Mucosa of stomach (tissue), 1 donor: Measurements from ENCODE around the gene CENPC.
A peak's percentile ranks its signal among the peaks of the same experiment; 100 is the strongest.

ENCODE experiments used
- H3K27me3 ChIP-seq: one replicate; pipeline ENCODE4 v1.7.0; 2013; ENCODE audit warnings: mild to moderate bottlenecking, low read length; ENCODE audit not compliant: control insufficient read depth, insufficient read depth
- H3K36me3 ChIP-seq: one replicate; pipeline ENCODE4 v1.7.0; 2013; ENCODE audit warnings: low read length; ENCODE audit not compliant: control insufficient read depth, insufficient read depth
- H3K4me1 ChIP-seq: one replicate; pipeline ENCODE4 v1.7.0; 2013; ENCODE audit warnings: mild to moderate bottlenecking, low read length; ENCODE audit not compliant: control insufficient read depth, insufficient read depth
- H3K4me3 ChIP-seq: one replicate; pipeline ENCODE4 v1.7.0; 2013; ENCODE audit warnings: low read length
- H3K9ac ChIP-seq: one replicate; pipeline ENCODE4 v1.7.0; 2013; ENCODE audit warnings: mild to moderate bottlenecking, low read length, moderate library complexity
- H3K9me3 ChIP-seq: one replicate; pipeline ENCODE4 v1.7.0; 2013; ENCODE audit warnings: mild to moderate bottlenecking, low read length, moderate library complexity; ENCODE audit not compliant: control insufficient read depth
- donor health status: Pancreatic carcinoma.

The CENPC gene

GRCh38 chr4:67545199-67546003 lies at the start of gene CENPC:
Gene CENPC, minus strand, starts transcription at chr4:67545503. Its CDS starts 148 bp downstream, at chr4:67545355.
- peak within 1 kb of the TSS; percentile 99 for H3K9ac ChIP-seq
- no peaks in the 10 kb centered on the region for H3K4me1 ChIP-seq
- H3K4me3 ChIP-seq = peak within 1 kb of the TSS; percentile 56
- no peaks in the 10 kb centered on the region for H3K9me3 ChIP-seq
- H3K36me3 ChIP-seq = no peaks in the 10 kb centered on the region
- H3K27me3 ChIP-seq = no peaks in the 10 kb centered on the region

DNA sequence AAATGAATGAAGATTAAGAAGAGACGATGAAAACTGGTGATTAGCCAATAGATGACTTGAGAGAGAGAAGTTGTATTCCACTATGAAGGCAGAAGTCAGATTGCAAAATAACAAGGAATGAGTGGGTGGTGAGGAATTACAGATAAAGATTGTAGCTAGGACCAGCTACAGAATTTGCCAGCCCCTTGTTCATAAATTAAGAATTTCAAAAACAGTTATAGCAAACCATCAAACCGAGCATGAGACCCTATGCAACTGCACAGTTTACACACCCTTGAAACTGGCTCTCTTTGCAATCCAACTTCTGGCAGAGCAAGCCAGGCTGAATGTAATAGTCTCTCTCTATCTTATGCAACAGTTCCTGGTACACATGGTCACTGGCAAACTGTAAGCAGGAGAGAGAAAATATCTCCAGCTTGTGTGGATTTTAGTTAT lies 48.5 kb upstream of the CENPC start:
- Histone ChIP-seq H3K27me3 (no peaks in the 10 kb centered on the region), H3K9me3 (no peaks in the 10 kb centered on the region), H3K4me1 (no peaks in the 10 kb centered on the region), H3K9ac (no peak overlapping the region), H3K36me3 (no peaks in the 10 kb centered on the region), H3K4me3 (no peak overlapping the region)

DNA sequence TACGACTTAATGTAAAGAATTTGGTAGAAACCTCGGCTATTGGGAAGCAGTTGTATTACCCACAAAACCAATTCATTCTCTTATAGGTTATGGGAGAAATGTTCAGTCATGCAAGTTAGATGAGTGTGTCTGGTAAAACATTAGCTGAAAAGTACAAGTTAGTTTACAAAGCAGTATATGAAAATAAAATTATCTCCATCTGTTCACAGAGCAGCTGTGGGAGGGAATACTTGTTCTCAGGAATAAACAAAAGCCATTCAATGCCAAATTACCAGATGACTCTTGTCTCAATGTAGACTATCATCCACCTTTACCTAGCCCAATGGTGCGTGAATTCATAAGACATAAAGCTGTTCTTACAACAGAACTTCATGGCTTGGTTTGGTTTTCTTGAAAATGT lies 41.9 kb upstream of the CENPC start:
- Histone ChIP-seq H3K9me3 (no peaks in the 10 kb centered on the region), H3K36me3 (no peaks in the 10 kb centered on the region)

GRCh38 chr4:67584496-67584895 lies 39.2 kb upstream of the CENPC start:
- Histone ChIP-seq H3K27me3 (no peaks in the 10 kb centered on the region), H3K36me3 (no peaks in the 10 kb centered on the region), H3K4me3 (no peak overlapping the region), H3K9ac (no peak overlapping the region), H3K4me1 (no peaks in the 10 kb centered on the region), H3K9me3 (no peaks in the 10 kb centered on the region)

More for the DNA sequence above, 41.9 kb upstream of the CENPC start:
- no peak overlapping the region for H3K4me3 ChIP-seq
- no peak overlapping the region for H3K9ac ChIP-seq
- no peaks in the 10 kb centered on the region for H3K27me3 ChIP-seq
- H3K4me1 ChIP-seq = no peaks in the 10 kb centered on the region

DNA sequence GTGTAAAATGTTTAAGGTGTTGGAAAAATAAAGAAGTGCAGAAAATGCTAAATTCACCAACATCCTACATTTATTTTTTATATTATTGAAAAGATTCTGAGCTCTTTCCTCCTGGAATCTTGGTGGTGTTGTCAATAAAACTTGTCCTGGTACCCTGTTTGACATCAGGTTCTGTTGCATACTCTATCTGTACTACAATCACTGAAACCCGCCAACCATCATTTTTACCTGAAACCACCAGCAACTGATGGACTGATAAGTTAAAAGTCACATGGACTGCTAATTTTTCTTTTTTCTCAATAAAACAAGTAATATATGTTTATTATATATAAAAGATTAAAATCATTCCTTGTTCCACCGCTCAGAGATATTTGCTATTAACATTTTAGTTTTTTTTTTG lies 36.6 kb upstream of the CENPC start:
- Histone ChIP-seq H3K4me3 (no peak overlapping the region), H3K9ac (no peak overlapping the region)

GRCh38 chr4:67581208-67581857 lies 36.0 kb upstream of the CENPC start:
- Histone ChIP-seq H3K4me3 (no peak overlapping the region), H3K36me3 (no peaks in the 10 kb centered on the region), H3K27me3 (no peaks in the 10 kb centered on the region), H3K9me3 (no peaks in the 10 kb centered on the region), H3K4me1 (no peaks in the 10 kb centered on the region), H3K9ac (no peak overlapping the region)

More for the DNA sequence above, 36.6 kb upstream of the CENPC start:
- no peaks in the 10 kb centered on the region for H3K4me1 ChIP-seq
- H3K27me3 ChIP-seq = no peaks in the 10 kb centered on the region
- no peaks in the 10 kb centered on the region for H3K36me3 ChIP-seq
- no peaks in the 10 kb centered on the region for H3K9me3 ChIP-seq

- Histone ChIP-seq H3K9me3 (no peaks in the 10 kb centered on the region), H3K4me3 (no peak overlapping the region), H3K36me3 (no peaks in the 10 kb centered on the region), H3K9ac (no peak overlapping the region), H3K4me1 (no peaks in the 10 kb centered on the region), H3K27me3 (no peaks in the 10 kb centered on the region)
These were observed 35.3 kb upstream of the CENPC start for GRCh38 chr4:67580577-67580976.

GRCh38 chr4:67576538-67576937 lies 31.2 kb upstream of the CENPC start:
- no peaks in the 10 kb centered on the region for H3K27me3 ChIP-seq
- no peaks in the 10 kb centered on the region for H3K4me1 ChIP-seq
- no peaks in the 10 kb centered on the region for H3K9me3 ChIP-seq
- H3K4me3 ChIP-seq = no peak overlapping the region
- no peak overlapping the region for H3K9ac ChIP-seq
- no peaks in the 10 kb centered on the region for H3K36me3 ChIP-seq

GRCh38 chr4:67576059-67576466 lies 30.8 kb upstream of the CENPC start:
- H3K9me3 ChIP-seq = no peaks in the 10 kb centered on the region
- no peaks in the 10 kb centered on the region for H3K36me3 ChIP-seq
- no peaks in the 10 kb centered on the region for H3K4me1 ChIP-seq
- no peaks in the 10 kb centered on the region for H3K27me3 ChIP-seq
- H3K4me3 ChIP-seq = no peak overlapping the region
- H3K9ac ChIP-seq = no peak overlapping the region

DNA sequence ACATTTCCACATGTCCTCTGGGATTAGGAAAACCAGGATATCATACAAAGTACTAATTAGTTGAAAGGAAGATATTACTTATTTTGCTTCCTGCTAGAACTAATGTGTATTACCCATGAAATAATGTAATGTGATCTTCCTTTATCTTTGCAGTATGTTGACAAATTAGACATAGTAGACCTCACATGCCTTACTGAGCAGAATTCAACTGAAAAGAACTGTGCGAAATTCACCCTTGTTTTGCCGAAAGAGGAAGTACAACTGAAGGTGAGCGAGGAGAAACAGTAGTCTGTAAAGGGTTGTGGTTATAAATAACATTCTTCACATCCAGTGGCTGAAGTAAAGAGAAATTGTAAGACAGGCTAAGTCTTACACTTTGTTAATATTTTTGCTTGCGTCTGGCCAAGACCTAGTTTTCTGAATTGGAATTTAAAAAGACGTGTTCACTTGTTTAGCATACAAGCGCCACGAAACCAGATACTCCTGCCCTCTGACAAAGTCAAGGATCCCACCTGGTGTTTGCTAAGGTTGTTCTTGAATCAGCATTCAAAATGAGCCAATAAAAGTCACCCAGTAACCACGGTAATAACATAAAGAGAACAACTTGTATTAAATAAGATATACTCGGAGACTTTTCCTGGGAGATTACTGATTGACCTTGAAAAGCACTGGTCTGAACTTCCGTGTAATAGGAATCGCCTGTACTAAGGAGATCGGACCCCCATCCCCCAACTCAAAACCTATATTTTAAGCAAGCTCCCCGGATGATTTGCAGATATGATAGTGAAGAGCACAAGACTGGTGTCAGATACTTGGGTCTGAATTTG lies 30.1 kb upstream of the CENPC start:
- no peaks in the 10 kb centered on the region for H3K4me1 ChIP-seq
- no peak overlapping the region for H3K9ac ChIP-seq
- H3K9me3 ChIP-seq = no peaks in the 10 kb centered on the region
- no peak overlapping the region for H3K4me3 ChIP-seq
- no peaks in the 10 kb centered on the region for H3K36me3 ChIP-seq
- H3K27me3 ChIP-seq = no peaks in the 10 kb centered on the region

GRCh38 chr4:67573193-67573592 lies 27.9 kb upstream of the CENPC start:
- H3K9ac ChIP-seq = no peak overlapping the region
- H3K4me1 ChIP-seq = no peaks in the 10 kb centered on the region
- H3K4me3 ChIP-seq = no peak overlapping the region
- H3K27me3 ChIP-seq = no peaks in the 10 kb centered on the region
- H3K9me3 ChIP-seq = no peaks in the 10 kb centered on the region
- H3K36me3 ChIP-seq = no peaks in the 10 kb centered on the region

DNA sequence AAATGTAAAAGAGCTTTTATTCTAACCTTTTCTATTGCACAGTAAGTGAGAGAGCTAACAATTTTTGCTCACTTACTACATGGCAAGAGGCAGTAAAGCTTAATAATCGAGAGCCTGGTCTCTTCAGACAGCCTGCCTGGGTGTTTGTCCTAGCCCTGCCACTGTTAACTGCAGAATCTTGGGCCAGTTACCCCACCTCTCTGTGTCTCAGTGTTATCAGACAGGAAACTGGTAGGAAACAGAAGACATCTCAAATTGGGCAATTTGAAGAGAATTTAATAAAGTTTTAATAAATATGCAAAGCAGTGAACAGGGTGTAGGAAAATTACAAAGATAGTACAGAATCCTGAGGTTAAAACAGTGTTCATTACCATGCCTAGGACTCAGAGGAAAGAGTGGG lies 26.7 kb upstream of the CENPC start:
- Histone ChIP-seq H3K9ac (no peak overlapping the region), H3K4me3 (no peak overlapping the region), H3K9me3 (no peaks in the 10 kb centered on the region), H3K4me1 (no peaks in the 10 kb centered on the region), H3K36me3 (no peaks in the 10 kb centered on the region), H3K27me3 (no peaks in the 10 kb centered on the region)
